K562 (cell line): ENCODE measurements around the gene RETREG2. TPM values are rescaled to one million over a fixed set of nuclear protein-coding genes. Genes with fewer than 3 reads are reported as not detected.

Experiments
- ARID2 ChIP-seq: fragments of 450-650 bp; IDR thresholded peaks from 2 replicates; pipeline ENCODE4 v1.6.1; 2017; ENCODE audit warnings: antibody characterized with exemption, mild to moderate bottlenecking
- CCAR2 ChIP-seq: fragments of 200-400 bp; formaldehyde crosslinking; IDR thresholded peaks from 2 replicates; pipeline ENCODE4 v1.6.1; 2017; ENCODE audit warnings: mild to moderate bottlenecking, low read depth, low read length
- CREB5 ChIP-seq: fragments of 250-450 bp; sonication (Bioruptor Pico); IDR thresholded peaks from 2 replicates; pipeline ENCODE4 v1.5.0; 2020; ENCODE audit warnings: mild to moderate bottlenecking
- CUX1 ChIP-seq: fragments of 200-800 bp; sonication (Bioruptor generic); IDR thresholded peaks from 2 replicates; pipeline ENCODE4 v1.6.1; 2016; ENCODE audit warnings: missing genetic modification characterization, missing compliant biosample characterization
- DACH1 ChIP-seq: fragments of 450-650 bp; IDR thresholded peaks from 2 replicates; pipeline ENCODE4 v1.6.1; 2018; ENCODE audit not compliant: partially characterized antibody
- GATAD2A ChIP-seq: fragments of 450-650 bp; IDR thresholded peaks from 2 replicates; pipeline ENCODE4 v1.6.1; 2017
- HEY1 ChIP-seq: fragments of 250-450 bp; sonication (Bioruptor Pico); IDR thresholded peaks from 2 replicates; pipeline ENCODE4 v1.5.0; 2020; ENCODE audit warnings: mild to moderate bottlenecking, moderate library complexity, borderline replicate concordance
- HSF4 ChIP-seq: fragments of 250-450 bp; sonication (Bioruptor Pico); IDR thresholded peaks from 2 replicates; pipeline ENCODE4 v2.1.2; 2022; ENCODE audit warnings: mild to moderate bottlenecking, moderate library complexity, borderline replicate concordance
- MNT ChIP-seq, 2 experiments: fragments of 450-650 bp; conservative IDR thresholded peaks; 2 replicates each; pipeline ENCODE4 v1.6.1; 2017; ENCODE audit warnings: mild to moderate bottlenecking in 2 of 2, moderate library complexity in 2 of 2
- MTA2 ChIP-seq: fragments of 450-650 bp; IDR thresholded peaks from 2 replicates; pipeline ENCODE4 v1.6.1; 2016; ENCODE audit warnings: low read depth
- NKRF ChIP-seq: fragments of 450-650 bp; IDR thresholded peaks from 2 replicates; pipeline ENCODE4 v1.6.1; 2016; ENCODE audit warnings: borderline replicate concordance
- NRF1 ChIP-seq, 2 experiments: fragments of 450-650 bp; IDR thresholded peaks in 1 of 2; conservative IDR thresholded peaks in 1 of 2; 2 replicates each; pipeline ENCODE4 v1.6.1; 2014; ENCODE audit warnings: mild to moderate bottlenecking in 2 of 2
- ZNF518B ChIP-seq: fragments of 250-450 bp; sonication (Bioruptor Pico); IDR thresholded peaks from 2 replicates; pipeline ENCODE4 v1.5.0; 2021; ENCODE audit warnings: mild to moderate bottlenecking, moderate library complexity
- polyA plus RNA-seq, 8 experiments: library from polyadenylated mRNA; depleted of rRNA in 4 of 8; stranded (reverse) in 5 of 8; unstranded in 3 of 8; fragments of >200 nt; fragmentation: Nextera tagmentation in 2 of 8; fragmentation: Illumina TruSeq in 1 of 8; extraction: Ambion mirVana in 2 of 8; extraction: Trizol in 1 of 8; gene quantifications; 2 replicates each; pipeline versions ENCODE4 v1.2.1 to v1.2.3, GENCODE V29; 2011 to 2014; ENCODE audit warnings: inconsistent platforms in 1 of 8, missing spikeins in 1 of 8
- total RNA-seq, 7 experiments: library from RNA; depleted of rRNA in 6 of 7; stranded (reverse); fragments of >200 nt in 6 of 7; fragmentation: Illumina TruSeq in 2 of 7; extraction: Trizol in 2 of 7; gene quantifications; 2 replicates each; pipeline versions ENCODE4 v1.2.1 to v1.2.3, GENCODE V29; 2011 to 2021; ENCODE audit warnings: low replicate concordance in 1 of 7

The RETREG2 gene
- total and polyA plus RNA-seq, 9 of the 15 experiments (the other 6 are each of a cell fraction or from before 2014, with no cell fraction given) = 4.9 to 40.1 (median 19.2) TPM

GRCh38 chr2:219206328-219207133 is 28.5 kb downstream of the RETREG2 start, which contains the start of gene ZFAND2B (continued):
- TF ChIP-seq NKRF (no peak), HEY1 (CRISPR knock-in tag) (no peak), CREB5 (CRISPR knock-in tag) (no peak), HSF4 (no peak), DACH1 (no peak), CUX1 (CRISPR knock-in tag) (no peak), MTA2 (no peak), GATAD2A (no peak), ZNF518B (CRISPR knock-in tag) (no peak), MNT (conservative IDR thresholded peaks at IDR 0.05) (peak; percentile 20 to 62; a peak in 2 of 4 replicates), CCAR2 (no peak), ARID2 (no peak), NRF1 (conservative IDR thresholded peaks at IDR 0.05 in 1 of 2, IDR thresholded peaks at IDR 0.05 in 1 of 2) (peak; percentile 89 to 90)
